Measurements from ENCODE around the gene SLC48A1.

GRCh38 chr12:47769234-47770085, 3.6 kb upstream of the SLC48A1 start:
- TF ChIP-seq POLR2AphosphoS5 (IDR thresholded peaks at IDR 0.05), result no peak
- TF ChIP-seq, protein P1, sequence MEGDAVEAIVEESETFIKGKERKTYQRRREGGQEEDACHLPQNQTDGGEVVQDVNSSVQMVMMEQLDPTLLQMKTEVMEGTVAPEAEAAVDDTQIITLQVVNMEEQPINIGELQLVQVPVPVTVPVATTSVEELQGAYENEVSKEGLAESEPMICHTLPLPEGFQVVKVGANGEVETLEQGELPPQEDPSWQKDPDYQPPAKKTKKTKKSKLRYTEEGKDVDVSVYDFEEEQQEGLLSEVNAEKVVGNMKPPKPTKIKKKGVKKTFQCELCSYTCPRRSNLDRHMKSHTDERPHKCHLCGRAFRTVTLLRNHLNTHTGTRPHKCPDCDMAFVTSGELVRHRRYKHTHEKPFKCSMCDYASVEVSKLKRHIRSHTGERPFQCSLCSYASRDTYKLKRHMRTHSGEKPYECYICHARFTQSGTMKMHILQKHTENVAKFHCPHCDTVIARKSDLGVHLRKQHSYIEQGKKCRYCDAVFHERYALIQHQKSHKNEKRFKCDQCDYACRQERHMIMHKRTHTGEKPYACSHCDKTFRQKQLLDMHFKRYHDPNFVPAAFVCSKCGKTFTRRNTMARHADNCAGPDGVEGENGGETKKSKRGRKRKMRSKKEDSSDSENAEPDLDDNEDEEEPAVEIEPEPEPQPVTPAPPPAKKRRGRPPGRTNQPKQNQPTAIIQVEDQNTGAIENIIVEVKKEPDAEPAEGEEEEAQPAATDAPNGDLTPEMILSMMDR (IDR thresholded peaks at IDR 0.05), result no peak
